COLO668 (cell line): ENCODE measurements around the gene MAT2A.
"Not testable (repeated sequence)": the region's sequence is repeated elsewhere in the genome, so short reads cannot be mapped to it uniquely, and the experiment has no call there.

Source experiments
- DNase-seq: peaks from one replicate; lab custom pipeline; 2025; ENCODE audit not compliant: unreplicated experiment; lab: John Stamatoyannopoulos, UW

Gene MAT2A

DNA sequence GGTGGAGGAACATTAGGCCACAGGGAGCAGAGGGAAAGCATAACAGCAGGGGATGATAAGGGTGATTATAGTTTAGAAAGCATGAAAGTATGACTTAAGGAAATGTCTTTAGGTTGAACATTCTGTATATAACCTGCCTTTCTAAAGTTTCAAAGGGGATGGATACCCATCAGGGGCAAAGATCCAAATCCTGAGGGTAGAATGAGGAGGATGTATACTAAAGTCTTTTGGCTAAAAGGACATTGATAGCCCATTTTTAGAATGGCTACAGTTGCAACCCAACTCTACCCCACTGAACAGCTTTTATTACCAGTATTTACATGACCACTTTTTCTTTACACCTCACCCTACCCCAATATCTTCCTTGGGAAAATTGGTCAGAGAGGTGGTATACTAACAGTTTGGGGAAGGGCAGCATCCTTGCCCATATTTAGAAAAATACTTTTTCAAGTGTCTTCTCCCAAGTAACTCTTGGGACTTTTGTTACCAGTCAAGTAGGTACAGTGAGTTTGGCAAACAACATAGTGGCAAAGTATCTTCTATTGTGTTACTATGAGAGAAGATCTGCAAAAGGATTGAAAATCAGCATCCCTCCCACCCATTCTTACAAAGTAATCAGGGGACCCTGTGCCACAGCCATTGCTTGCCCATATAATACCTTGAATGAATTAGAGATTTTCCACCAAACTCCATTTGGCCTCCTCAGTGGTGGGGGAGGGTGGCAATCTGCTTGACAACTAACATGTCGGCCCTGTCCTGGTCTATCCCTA is 8.3 kb downstream of the MAT2A start:
- no peak for DNase-seq

DNA sequence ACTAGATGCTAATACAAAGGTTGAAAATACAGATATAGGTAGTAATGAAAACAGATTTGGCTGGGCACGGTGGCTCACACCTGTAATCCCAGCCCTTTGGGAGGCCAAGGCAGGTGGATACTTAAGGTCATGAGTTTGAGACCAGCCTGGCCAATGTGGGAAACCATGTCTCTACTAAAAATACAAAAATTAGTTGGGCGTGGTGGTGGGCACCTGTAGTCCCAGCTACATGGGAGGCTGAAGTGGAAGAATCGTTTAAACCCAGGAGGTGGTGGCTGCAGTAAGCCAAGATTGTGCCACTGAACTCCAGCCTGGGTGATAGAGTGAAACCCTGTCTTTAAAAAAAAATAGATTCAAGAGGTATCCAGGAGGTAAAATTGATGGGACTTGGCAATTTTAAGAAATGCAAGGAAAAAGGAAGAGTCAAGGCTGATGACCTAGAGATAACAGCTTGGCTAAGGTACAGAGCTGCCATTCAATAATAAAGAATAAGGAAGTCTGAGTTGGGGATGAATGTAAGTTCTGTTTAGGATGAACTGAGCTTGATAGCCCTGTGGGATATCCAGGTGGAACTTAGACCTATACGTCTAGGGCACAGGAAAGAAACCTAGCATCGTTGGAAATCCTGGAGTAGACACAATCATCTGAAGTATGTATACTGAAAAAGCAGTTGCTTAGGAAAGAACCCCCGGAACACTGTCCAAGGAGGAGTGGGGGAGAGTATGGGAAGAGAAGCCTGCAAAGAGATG is 9.1 kb downstream of the MAT2A start:
- DNase-seq = no peak

DNA sequence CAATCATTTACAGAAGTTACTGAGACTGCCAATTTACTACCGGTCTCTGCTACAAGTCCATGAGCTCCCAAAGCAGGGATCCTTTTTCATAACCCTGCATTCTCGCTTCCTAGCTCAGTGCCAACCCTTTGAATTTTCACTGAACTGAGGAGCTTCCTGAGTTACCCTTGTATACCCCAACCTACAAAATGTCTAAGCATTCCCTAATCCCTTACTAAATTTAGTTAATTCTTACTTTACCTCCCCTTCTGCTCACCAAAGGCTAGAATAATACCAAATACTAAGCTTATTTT is 9.6 kb downstream of the MAT2A start:
- DNase-seq = no peak

DNA sequence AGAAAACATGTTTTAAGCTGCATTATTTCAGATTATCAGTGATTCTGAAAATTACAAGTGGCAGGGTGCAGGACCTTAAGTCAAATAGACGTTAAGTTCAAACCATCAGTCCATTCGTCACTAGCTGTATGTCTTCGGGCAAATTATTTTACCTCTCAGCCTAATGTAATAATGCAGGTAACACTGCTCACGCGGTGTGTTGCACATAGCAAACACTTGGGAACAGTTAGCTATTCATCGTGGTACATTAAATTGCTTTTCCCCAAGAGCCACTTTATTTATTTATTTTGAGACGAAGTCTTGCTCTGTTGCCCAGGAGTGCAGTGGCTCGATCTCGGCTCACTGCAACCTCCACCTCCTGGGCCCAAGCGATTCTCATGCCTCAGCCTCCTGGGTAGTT is 10.1 kb downstream of the MAT2A start:
- no peak for DNase-seq

DNA sequence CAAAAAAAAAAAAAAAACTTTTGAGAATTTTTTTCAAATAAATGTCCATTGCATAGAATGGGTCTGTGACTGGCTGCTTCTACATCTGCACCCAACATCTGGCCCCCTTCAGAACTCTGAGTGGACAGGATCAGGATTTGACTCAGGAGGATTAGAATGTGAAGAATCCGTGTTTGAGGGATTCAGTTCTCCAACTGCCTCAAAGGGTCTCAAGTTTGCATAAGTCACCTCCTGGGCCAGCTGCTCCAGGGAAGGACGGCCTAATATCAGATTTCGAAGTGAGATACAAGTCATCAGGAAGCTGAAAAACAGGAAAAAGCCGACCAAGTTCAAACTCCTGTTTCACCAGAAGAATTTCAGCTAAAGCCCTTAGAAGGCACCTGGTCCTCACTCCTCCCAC is 10.9 kb downstream of the MAT2A start:
- DNase-seq = no peak

DNA sequence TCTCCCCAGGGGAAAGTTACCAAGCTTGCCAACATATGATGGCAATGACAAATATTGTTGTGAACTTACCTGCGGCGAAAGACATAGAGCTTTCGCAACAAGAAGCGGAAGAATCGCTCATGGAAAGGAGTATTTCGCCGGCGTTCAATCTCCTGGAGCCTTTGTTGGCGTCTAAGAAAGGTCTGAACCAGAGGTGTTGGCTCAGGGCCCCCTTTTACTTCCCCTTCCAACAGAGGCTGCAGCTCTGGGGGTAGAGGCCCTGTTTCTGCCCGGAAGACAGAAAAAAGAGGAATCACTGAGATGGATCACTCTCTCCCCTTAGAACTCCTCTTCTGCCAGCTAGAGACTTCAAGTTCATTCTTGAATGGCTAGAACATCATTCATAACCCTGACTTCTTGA is 11.5 kb downstream of the MAT2A start:
- DNase-seq = no peak

- DNase-seq = peak; percentile 78
Measured at GRCh38 chr2:85551698-85552678, 13.0 kb downstream of the MAT2A start.

- DNase-seq = no peak
Measured at GRCh38 chr2:85553184-85553583, 14.2 kb downstream of the MAT2A start.

DNA sequence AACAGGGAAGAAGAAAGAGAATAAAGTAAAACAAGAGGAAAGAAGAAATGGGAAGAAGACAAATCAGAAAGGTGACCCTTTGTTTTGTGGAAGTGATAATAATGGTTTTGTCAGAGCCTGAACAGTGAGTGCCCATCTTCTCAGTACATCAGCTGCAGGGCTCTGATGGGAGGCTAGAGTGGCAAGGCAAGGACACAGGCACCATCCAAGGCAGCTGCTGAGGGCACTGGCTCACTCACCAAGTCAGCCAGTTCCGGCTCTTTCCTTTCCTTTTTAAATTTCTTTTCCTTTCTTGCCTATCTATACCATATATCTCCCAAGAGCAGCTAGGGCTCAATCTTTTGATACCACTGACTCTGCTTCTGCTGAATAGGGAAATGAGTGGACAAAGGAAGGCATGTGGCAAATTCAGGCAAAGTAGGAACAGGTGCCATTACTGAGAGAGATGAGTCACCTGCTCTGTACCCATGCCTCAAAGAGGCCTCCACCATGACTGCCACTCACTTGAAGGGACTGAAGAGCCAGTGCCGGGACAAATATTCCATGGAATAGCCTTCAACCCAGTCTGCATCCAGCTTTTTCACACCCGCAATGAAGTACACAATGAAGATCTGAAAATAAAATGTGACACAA is 16.1 kb downstream of the MAT2A start:
- DNase-seq = no peak

DNA sequence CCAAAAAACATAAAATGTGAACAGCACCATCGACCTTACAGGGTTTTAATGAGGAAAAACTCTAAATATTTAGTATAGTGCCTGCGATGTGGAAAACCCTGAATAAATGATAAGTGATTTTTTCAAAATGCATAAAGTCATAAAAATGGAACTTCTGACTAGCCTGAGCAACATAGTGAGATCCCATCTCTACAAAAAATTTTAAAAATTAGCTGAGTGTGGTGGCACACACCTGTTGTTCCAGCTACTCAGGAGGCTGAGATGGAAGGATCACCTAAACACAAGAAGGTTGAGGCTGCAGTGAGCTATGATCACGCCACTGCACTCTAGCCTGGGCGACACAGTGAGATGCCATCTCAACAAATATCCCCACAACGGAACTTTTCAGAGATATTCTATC is 18.2 kb downstream of the MAT2A start:
- no peak for DNase-seq

DNA sequence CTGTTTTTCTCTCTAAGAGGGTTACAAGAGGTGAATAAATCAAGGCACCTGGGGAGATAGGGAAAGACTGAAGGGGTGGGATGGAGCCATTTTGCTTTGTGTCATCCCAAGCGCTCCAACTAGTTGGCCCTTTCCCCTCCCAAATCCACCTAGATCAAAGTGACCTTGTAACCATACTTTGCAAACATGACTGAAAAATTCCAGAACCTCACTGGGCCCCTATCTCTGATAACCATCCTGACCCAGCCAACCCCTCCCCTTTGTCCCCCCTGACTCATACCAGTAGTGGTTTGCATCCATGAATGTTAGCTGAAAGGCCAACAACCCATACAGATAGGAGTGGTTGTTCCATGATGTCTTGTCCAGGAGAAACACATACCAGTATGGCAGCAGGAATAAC is 19.2 kb downstream of the MAT2A start:
- DNase-seq = no peak

- not testable (repeated sequence) for DNase-seq
Measured at GRCh38 chr2:85560403-85560726, 21.4 kb downstream of the MAT2A start.

GRCh38 chr2:85560812-85561279 is 21.9 kb downstream of the MAT2A start:
- no peak for DNase-seq

GRCh38 chr2:85561280-85562212 is 22.6 kb downstream of the MAT2A start, which contains the start of gene GGCX:
Gene GGCX (minus strand): TSS chr2:85561493. CDS start chr2:85561428, 65 bp downstream.
- peak; percentile 97 for DNase-seq

GRCh38 chr2:85564144-85564563 is 25.2 kb downstream of the MAT2A start:
- DNase-seq = no peak

GRCh38 chr2:85566265-85566664 is 27.3 kb downstream of the MAT2A start:
- no peak for DNase-seq

GRCh38 chr2:85575739-85576138 is 36.8 kb downstream of the MAT2A start:
- DNase-seq = no peak

GRCh38 chr2:85577063-85577385 is 38.1 kb downstream of the MAT2A start:
- no peak for DNase-seq

DNA sequence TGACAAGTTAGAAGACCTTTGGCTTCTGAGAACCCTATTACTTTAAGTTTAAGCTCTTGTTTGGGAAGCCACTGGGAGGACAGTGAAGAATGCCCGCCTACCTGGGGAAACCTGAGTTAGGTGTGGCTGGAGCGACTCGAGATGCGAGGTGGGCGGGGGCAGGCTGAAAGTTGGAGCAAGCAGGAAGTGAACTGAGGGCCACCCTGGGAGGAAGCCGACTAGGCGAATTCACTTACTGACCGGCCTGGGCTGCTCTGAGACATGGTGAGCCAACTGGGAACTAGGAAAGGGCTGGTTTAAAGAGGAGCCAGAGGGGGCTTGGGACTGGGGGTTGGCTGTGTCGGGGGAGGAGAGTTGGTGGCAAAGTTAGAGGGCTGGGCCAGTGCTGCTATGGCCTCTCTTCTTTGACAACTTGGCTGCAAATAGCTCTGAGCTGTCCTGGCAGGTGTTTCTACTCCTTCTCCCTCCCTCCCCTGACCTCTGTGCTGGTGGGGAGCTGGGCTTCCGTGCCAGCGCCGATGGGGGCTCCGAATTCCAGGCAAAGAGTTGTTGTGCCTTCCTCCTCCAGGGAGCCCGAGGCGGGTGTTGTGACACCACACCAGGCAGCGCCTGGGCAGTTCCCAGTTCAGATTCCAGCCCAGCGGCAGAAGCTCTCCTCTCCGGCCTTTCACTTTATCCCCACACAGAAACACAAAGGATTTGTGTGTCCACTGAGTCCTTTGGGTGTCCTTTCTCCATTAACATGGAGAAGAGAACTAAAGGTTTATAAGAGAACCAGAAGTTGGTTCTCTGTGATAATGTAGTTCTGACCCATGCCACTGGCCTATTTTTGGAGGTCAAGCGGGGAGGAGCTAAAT is 38.6 kb downstream of the MAT2A start, which contains the start of gene VAMP8:
Gene VAMP8, plus strand, starts transcription at position 201 of the 857 bp plus-strand sequence. Its CDS starts 61 bp downstream, at position 262.
- peak; percentile 63 for DNase-seq
